ENCODE data around the gene WDR7. TPM values are rescaled to one million over a fixed set of nuclear protein-coding genes. Genes with fewer than 3 reads are reported as not detected.

The WDR7 gene
- total RNA-seq, 1 experiment from 2014 or later, result 11.5 TPM

- TF ChIP-seq YY1 (IDR thresholded peaks at IDR 0.05; ENCODE audit: extremely low read depth, insufficient replicate concordance, low read depth, low read length), result no peak
- TF ChIP-seq EZH2 (IDR thresholded peaks at IDR 0.05), result no peak
- TF ChIP-seq EZH2phosphoT487 (IDR thresholded peaks at IDR 0.05; ENCODE audit: borderline replicate concordance), result no peak
- no peak for TF ChIP-seq ZBTB33 (IDR thresholded peaks at IDR 0.05; ENCODE audit: extremely low read depth, insufficient replicate concordance, low read length)
- no peak for TF ChIP-seq EGR1 (IDR thresholded peaks at IDR 0.05; ENCODE audit: low read depth)
- TF ChIP-seq ZNF274 (IDR thresholded peaks at IDR 0.05; ENCODE audit: low read depth, low read length), result no peak
- TF ChIP-seq SRF (IDR thresholded peaks at IDR 0.05; ENCODE audit: low read depth), result no peak
- TF ChIP-seq CTCF (IDR thresholded peaks at IDR 0.05 in 2 of 3, conservative IDR thresholded peaks at IDR 0.05 in 1 of 3; ENCODE audit: borderline replicate concordance in 1 of 3, insufficient read depth in 1 of 3, low read depth in 2 of 3, low read length in 2 of 3), result no peak
- TF ChIP-seq POLR2A (IDR thresholded peaks at IDR 0.05; ENCODE audit: borderline replicate concordance, extremely low read depth, insufficient read depth, insufficient read length), result no peak
- TF ChIP-seq MAX (IDR thresholded peaks at IDR 0.05), result no peak
- TF ChIP-seq ZFX (IDR thresholded peaks at IDR 0.05), result no peak
- no peak for TF ChIP-seq SIN3A (IDR thresholded peaks at IDR 0.05; ENCODE audit: low read depth)
- TF ChIP-seq ATF3 (IDR thresholded peaks at IDR 0.05), result no peak
- TF ChIP-seq ELF1 (IDR thresholded peaks at IDR 0.05; ENCODE audit: borderline replicate concordance, low read depth), result no peak
- TF ChIP-seq CBX3 (IDR thresholded peaks at IDR 0.05; ENCODE audit: low read depth), result no peak
- TF ChIP-seq JUND (IDR thresholded peaks at IDR 0.05), result no peak
- TF ChIP-seq REST (IDR thresholded peaks at IDR 0.05; ENCODE audit: low read depth), result no peak
- Histone ChIP-seq H3K9ac (ENCODE audit: low read length) (no peak overlapping the region), H4K20me1 (ENCODE audit: insufficient read depth) (no peaks in the 10 kb centered on the region), H3K4me1 (ENCODE audit: control insufficient read depth in 1 of 2, insufficient read depth in 2 of 2, low read length in 2 of 2) (no peaks in the 10 kb centered on the region), H3K27ac (ENCODE audit: low read depth, low read length) (no peak overlapping the region), H2AFZ (ENCODE audit: low read depth, low read length, poor library complexity, severe bottlenecking) (no peak overlapping the region), H3K9me2 (ENCODE audit: insufficient read depth) (no peaks in the 10 kb centered on the region), H3K4me2 (ENCODE audit: low read length) (no peak overlapping the region), H3K79me2 (ENCODE audit: insufficient read depth, low read length) (no peaks in the 10 kb centered on the region), H3K36me3 (ENCODE audit: control insufficient read depth in 1 of 2, insufficient read depth in 2 of 2, low read length in 2 of 2) (no peaks in the 10 kb centered on the region), H3K4me3 (replicated peaks in 1 of 2; ENCODE audit: low read depth in 1 of 2, low read length in 2 of 2) (no peak overlapping the region), H3K9me3 (ENCODE audit: control insufficient read depth in 1 of 2, insufficient read depth in 1 of 2, low read depth in 1 of 2, low read length in 2 of 2) (no peaks in the 10 kb centered on the region), H3K27me3 (ENCODE audit: insufficient read depth, low read length) (peaks cover 8% of the 10 kb centered on the region; the same call in 1 of the 2 replicates)
- DNase-seq (ENCODE audit: low read depth, low spot score) (no peak), ATAC-seq (no peak)
- ChIA-PET POLR2A (no interaction called here), RAD21 (ENCODE audit: low non-redundant PET in 1 of 2, low total read pairs in 2 of 2, uncharacterized antibody in 2 of 2, unreplicated experiment in 2 of 2) (no interaction called here), CTCF (no interaction called here)
- intact Hi-C loops (cut with micrococcal nuclease), result no loop called here
- BruUV-seq (replicated peaks), result no TSS peak
Measured at GRCh38 chr18:57062178-57062577, 411.0 kb downstream of the WDR7 start.
